Measurements from ENCODE around the gene GTPBP1.

DNA sequence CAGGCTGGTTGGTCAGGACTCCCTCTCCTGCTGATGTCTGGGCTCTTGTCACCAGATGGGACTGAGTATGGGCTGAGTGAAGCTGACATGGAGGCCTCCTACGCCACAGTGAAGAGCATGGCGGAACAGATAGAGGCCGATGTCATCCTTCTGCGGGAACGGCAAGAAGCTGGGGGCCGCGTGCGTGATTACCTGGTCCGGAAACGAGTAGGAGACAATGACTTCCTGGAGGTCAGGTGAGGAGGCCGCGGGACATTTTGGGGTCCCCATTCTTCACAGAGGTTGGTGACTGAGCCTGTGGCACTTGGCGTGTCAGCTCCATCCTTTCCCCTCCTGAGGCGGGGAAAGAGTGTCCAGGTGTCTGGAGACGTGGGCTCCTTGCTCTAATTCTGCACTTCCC is 10.1 kb downstream of the GTPBP1 start:
- TF ChIP-seq EZH2 (IDR thresholded peaks at IDR 0.05; ENCODE audit: borderline replicate concordance, low read depth, low read length, severe bottlenecking) = no peak
- TF ChIP-seq, protein P1, sequence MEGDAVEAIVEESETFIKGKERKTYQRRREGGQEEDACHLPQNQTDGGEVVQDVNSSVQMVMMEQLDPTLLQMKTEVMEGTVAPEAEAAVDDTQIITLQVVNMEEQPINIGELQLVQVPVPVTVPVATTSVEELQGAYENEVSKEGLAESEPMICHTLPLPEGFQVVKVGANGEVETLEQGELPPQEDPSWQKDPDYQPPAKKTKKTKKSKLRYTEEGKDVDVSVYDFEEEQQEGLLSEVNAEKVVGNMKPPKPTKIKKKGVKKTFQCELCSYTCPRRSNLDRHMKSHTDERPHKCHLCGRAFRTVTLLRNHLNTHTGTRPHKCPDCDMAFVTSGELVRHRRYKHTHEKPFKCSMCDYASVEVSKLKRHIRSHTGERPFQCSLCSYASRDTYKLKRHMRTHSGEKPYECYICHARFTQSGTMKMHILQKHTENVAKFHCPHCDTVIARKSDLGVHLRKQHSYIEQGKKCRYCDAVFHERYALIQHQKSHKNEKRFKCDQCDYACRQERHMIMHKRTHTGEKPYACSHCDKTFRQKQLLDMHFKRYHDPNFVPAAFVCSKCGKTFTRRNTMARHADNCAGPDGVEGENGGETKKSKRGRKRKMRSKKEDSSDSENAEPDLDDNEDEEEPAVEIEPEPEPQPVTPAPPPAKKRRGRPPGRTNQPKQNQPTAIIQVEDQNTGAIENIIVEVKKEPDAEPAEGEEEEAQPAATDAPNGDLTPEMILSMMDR (IDR thresholded peaks at IDR 0.05; ENCODE audit: extremely low read depth in 1 of 2, insufficient read depth in 1 of 2, low read depth in 1 of 2, low read length in 2 of 2) = no peak
- TF ChIP-seq, protein P2, sequence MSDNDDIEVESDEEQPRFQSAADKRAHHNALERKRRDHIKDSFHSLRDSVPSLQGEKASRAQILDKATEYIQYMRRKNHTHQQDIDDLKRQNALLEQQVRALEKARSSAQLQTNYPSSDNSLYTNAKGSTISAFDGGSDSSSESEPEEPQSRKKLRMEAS (IDR thresholded peaks at IDR 0.05; ENCODE audit: insufficient read depth, insufficient read length) = no peak
- TF ChIP-seq POLR2A (IDR thresholded peaks at IDR 0.05; ENCODE audit: low read depth, low read length) = no peak
- TF ChIP-seq POLR2AphosphoS5 (IDR thresholded peaks at IDR 0.05; ENCODE audit: insufficient read depth, low read depth, low read length) = no peak
- no peak for TF ChIP-seq FOS (IDR thresholded peaks at IDR 0.05; ENCODE audit: borderline replicate concordance, insufficient read depth, low read length)
